ENCODE results near the gene DBET.
"Not testable (repeated sequence)": the region's sequence is repeated elsewhere in the genome, so short reads cannot be mapped to it uniquely, and the experiment has no call there.

The DBET gene

DNA sequence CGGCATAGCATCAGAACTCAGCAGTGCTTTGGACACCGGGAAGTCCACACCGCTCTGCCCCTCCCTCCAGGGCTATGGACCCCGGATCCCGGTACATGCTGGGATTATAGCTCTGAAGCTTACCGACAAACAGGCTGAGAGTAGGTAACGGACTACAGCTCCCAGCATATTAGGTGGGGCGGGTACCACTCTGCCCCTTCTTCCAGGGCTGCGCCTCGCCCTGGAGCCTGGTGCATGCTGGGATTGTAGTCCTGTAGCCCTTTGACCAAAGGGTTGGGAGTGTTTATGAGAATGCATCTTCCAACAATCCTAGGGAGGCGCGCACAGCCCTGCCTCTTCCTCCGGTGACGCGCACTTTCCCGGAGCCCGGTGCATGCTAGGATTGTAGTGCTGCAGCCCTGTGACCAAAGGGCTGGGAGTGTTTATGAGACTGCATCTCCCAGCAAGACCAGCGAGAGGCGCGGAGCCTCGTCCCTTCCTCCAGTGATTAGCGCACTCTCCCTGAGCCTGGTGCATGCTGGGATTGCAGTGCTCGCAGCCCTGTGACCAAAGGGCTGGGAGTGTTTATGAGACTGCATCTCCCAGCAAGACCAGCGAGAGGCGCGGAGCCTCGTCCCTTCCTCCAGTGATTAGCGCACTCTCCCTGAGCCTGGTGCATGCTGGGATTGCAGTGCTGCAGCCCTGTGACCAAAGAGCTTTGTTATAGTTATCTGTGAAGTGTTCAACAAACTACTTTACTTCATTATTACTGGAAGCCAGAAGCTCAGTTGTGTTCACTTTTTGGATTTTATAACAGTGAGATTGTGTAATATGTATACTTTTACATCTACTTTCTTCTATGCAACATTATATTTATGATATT is 14.7 kb upstream of the DBET start:
- not testable (repeated sequence) for DNase-seq

DNA sequence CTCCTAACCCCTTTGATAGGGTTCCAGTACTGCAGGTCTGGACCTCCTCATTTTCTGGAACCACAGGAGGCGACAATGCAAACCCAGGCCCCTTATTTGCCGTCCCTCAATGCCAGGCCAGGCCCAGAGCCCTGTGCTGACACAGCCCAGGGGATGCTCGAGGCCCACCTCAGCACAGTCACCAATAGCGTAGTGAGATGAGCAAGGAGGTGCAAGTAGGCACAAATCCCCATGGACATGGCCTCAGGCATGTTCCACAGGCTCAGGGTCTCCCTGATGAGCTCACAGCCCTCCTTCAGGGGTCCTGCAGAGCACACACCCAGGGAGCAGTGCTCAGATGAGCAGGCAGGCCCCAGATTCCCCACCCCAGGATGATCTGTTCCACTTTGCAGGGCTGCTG is 5.3 kb upstream of the DBET start:
- not testable (repeated sequence) for DNase-seq

DNA sequence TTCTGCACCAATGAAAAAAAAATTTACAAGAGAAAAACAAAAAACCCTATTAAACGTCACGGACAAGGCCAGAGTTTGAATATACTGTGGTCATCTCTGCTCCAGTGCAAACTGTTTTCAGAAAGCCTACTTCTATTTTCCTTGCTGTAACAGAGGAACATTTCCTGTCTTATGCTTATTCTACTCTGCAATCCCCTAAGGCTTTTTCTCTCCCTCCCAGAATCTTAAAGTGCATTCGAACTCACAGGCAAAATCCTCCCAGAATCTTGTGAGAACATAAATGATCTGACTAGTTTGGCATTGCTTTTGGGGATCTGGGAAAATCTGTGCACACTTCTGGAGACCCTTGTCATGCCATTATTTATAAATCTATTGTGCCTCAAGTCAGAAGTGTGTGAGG is 503 bp downstream of the DBET start:
- not testable (repeated sequence) for DNase-seq

DNA sequence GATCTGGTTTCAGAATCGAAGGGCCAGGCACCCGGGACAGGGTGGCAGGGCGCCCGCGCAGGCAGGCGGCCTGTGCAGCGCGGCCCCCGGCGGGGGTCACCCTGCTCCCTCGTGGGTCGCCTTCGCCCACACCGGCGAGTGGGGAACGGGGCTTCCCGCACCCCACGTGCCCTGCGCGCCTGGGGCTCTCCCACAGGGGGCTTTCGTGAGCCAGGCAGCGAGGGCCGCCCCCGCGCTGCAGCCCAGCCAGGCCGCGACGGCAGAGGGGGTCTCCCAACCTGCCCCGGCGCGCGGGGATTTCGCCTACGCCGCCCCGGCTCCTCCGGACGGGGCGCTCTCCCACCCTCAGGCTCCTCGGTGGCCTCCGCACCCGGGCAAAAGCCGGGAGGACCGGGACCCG is 4.0 kb downstream of the DBET start:
- not testable (repeated sequence) for DNase-seq

DNA sequence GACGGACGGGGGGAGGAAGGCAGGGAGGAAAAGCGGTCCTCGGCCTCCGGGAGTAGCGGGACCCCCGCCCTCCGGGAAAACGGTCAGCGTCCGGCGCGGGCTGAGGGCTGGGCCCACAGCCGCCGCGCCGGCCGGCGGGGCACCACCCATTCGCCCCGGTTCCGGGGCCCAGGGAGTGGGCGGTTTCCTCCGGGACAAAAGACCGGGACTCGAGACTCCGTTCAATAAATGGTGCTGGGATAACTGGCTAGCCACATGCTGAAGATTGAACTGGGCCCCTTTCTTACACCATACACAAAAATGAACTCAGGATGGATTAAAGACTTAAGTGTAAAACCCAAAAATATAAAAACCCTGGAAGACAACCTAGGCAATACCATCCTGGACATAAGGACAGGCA is 28.8 kb downstream of the DBET start:
- not testable (repeated sequence) for DNase-seq

DNA sequence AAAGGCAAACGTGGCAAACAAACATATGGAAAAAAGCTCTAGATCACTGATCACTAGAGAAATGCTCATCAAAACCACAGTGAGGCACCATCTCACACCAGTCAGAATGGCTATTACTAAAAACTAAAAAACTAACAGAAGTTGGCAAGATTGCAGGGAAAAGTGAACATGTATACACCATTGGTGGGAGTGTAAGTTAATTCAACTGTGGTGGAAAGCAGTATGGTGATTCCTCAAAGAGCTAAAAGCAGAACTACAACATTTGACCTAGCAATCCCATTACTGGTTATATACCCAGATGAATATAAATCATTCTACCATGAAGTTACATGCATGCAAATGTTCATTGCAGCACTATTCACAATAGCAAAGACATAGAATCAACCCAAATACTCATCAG is 29.7 kb downstream of the DBET start:
- DNase-seq = not testable (repeated sequence)

DNA sequence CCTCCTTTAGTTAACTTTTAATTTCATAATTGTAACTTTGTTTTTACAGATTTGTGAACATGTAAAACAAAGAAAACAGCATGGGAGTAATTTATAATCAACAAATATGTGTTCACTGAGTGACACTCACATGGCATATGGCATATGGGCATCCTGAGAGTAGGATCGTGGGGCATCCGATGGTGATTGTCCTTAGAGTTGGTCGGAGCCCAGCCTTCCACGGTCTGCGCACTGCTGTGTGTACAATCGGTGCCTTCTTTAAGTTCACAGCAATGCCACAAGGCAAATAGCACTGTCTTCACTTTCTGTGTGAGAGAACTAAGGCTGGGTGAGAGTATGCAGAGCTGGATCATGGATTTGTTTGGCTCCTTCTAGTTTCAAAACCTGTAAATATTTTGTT is 31.0 kb downstream of the DBET start:
- DNase-seq = not testable (repeated sequence)

DNA sequence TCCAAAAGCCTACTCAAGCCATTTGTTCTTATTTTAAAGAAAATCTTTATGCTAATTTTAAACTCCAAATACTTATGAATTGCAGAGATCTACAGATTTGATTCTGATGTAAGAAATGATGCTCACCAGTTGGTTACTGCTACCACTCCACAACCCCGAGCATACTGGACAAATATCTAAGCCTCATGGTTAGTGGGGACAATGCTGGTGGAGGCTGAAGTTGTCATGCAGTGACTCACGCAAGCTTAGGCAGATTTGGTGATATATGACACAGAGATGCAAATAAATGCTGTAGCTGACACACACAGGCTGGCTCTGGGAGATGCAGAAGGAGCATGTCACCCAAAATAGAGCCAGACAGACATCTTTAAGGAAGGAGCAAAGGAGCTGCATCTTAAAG is 35.3 kb downstream of the DBET start:
- not testable (repeated sequence) for DNase-seq

DNA sequence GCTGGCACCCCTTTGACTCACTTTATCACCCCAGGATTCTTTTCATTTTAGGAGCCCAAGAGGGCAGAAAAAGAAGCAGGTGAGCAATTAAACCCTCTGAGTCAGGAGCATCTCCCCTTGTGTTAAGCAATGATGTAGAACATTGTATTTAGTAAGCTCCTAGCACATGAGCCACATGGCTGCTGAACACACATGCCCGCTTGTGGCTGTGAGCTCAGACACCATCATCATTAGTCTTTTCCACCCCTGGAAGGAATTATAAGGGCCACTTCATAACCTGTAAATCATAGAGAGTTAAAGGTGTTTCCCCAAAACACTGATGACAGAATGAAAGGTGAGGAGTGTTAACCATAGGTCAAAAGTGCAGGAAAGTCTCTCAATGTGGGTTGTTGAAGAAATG is 37.2 kb downstream of the DBET start:
- DNase-seq = not testable (repeated sequence)

DNA sequence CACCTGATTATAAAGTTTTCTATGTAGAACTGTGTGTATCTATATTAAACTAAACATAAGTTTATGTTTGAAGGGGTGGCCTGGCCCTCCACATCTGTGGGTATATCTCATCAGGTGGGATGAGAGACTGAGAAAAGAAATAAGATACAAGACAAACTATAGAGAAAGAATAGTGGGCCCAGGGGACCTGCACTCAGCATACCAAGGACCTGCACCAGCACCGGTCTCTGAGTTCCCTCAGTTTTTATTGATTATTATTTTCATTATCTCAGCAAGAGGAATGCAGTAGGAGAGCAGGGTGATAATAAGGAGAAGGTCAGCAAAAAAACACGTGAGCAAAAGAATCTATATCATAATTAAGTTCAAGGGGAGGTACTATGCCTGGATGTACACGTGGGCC is 41.9 kb downstream of the DBET start:
- not testable (repeated sequence) for DNase-seq

DNA sequence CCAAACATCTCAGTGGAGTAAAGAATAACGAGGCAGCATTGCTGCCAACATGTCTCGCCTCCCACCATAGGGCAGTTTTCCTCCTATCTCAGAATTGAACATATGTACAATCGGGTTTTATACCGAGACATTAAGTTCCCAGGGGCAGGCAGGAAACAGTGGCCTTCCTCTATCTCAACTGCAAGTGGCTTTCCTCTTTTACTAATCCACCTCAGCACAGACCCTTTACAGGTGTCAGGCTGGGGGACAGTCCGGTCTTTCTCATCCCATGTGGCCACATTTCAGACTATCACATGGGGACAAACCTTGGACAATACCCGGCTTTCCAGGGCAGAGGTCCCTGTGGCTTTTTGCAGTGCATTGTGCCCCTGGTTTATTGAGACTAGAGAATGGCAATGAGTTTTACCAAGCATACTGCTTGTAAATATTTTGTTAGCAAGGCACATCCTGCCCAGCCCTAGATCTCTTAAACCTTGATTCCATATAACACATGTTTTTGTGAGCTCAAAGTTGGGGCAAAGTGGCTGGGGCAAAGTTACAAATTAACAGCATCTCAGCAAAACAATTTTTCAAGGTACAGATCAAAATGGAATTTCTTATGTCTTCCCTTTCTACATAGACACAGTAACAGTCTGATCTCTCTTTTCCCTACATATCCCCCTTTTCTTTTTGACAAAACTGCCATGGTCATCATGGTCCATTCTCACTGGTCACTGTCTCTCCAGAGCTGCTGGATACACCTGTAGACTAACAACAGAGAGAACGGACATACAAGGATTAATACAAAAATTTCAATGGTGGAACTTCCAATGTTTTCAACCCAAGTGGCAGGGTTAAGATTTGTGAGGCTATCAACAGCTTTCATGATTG is 42.5 kb downstream of the DBET start:
- DNase-seq = not testable (repeated sequence)

DNA sequence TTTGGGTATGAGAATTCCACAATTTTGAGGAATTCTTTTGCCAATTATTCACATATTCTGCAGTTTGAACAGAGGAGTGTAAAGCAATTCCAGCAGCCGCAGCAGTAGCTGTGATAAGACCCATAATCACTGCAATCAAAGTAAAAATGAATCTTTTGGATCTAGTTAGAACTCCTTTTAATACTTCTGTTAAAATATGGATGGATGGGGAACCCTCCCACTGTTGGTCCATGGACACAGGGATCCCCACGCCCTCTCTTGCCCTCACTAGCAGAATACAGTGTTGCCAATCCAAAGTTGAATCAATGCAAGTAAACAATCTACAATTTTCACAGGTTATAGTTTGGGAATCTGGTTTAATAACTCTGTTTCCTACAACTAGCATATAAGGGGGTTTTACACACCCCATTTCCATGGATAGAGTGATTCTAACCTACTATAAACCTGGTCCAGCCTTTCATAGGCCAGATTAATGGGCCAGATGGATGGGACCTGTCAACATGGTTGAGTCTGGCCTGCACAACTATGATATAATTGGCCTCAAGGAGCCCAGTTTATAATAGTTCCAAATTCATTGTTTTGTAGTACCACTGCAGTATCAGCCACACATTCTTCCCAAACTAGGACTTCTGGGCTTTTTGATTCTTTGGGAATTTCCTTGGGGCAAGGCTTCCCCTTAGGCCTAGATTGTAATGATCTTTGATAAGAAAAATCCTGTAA is 43.6 kb downstream of the DBET start:
- not testable (repeated sequence) for DNase-seq

DNA sequence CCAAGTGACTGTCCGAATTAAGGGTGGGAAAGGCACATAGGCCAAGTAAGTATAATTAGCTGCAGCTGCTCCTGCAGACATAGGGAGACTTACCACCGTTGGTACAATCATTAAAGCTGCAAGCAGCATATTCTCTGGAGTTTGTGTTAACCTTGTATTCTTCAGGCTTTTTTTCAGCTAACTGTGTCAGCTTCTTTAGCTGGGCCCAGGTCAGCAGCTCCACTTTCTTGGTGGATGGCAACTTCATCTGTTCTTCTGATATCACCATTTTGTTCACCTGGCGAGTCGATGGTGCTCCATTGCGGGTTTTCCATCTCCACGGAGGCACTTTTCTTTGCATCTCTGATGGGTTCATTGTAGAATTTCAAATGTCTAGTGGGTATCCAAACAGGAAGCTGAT is 44.5 kb downstream of the DBET start:
- DNase-seq = not testable (repeated sequence)

DNA sequence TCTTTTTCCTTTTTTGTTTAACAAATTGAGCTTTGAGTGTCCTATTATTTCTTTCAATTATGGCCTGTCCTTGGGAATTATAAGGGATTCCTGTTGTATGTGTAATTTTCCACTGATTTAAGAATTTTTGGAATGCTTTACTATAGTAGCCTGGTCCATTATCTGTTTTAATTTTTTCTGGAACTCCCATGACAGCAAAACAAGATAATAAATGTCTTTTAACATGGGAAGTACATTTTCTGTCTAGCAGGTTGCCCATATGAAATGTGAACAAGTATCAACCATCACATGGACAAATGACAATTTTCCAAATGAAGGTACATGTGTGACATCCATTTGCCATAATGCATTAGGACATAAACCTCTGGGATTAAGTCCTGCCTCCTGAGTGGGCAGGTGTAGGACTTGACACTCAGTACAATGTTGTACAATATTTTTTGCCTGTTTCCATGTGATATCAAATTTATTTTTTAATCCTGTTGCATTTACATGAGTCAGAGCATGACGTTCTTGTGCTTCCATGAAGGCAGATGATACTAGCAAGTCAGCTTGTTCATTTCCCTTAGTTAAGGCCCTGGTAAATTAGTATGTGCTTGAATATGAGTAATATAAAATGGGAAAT is 45.2 kb downstream of the DBET start:
- not testable (repeated sequence) for DNase-seq

DNA sequence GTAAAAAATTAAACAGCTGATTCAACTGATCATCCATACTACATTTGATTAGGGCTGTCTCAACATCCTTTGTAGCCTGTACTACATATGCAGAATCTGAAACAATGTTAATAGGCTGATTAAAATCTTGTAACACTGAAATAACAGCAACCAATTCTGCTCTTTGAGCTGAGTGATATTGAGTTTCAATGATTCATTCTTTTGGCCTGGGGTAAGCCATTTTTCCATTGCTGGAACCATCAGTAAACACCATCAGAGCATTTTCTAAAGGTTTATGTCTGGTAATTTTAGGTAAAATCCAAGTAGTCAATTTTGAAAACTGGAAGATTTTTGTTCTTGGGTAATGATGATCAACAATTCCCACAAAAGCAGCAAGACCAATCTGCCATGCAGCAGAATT is 45.7 kb downstream of the DBET start:
- not testable (repeated sequence) for DNase-seq

DNA sequence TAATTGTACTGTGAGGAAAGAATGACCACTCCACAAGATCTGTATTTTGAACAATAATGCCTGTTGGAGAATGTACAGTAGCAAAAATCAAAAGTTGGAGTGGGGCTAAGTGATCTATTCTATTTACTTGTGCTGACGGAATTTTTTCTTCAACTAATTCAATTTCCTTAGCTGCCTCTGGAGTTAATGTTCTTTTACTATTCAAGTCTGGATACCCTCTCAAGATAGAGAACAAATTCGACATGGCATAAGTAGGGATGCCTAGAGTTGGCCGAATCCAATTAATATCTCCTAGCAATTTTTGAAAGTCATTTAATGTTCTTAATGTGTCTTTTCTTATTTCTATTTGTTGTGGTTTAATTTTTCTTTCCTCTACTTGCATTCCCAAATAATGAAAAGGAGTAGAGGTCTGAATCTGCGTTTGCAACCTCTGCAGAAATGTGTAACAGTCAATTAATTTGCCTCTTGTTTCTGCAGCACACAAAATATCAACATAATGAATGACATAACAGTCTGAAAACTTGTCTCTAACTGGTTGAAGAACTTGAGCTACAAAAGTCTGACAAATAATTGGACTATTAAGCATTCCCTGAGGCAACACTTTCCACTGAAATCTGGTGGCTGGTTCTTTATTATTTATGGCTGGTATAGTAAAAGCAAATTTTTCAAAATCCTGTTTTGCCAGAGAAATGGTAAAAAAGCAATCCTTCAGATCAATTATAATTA is 46.4 kb downstream of the DBET start:
- DNase-seq = not testable (repeated sequence)

DNA sequence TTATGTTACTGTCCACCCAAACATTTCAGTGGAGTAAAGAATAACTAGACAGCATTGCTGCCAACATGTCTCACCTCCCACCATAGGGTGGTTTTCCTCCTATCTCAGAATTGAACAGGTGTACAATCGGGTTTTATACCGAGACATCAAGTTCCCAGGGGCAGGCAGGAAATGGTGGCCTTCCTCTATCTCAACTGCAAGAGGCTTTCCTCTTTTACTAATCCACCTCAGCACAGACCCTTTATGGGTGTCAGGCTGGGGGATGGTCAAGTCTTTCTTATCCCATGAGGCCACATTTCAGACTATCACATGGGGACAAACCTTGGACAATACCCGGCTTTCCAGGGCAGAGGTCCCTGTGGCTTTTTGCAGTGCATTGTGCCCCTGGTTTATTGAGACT is 48.6 kb downstream of the DBET start:
- DNase-seq = not testable (repeated sequence)

DNA sequence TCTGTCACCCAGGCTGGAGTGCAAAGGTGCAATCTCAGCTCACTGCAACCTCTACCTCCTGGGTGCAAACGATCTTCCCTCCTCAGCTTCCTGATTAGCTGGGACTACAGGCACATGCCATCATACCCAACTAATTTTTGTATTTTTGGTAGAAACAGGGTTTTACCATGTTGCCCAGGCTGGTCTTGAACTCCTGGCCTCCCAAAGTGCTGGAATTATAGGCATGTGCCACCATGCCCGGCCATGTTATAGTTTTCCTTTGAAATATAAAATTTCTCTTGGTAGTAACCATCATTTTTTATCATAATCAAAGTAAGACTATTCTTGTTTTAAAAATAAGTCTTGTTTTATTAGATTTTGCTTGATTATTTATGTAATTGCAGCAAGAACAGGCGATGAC is 50.7 kb downstream of the DBET start:
- not testable (repeated sequence) for DNase-seq

Data from GOT3 (cell line).